H9 (cell line): ENCODE data around the gene PRPSAP2. TPM values are rescaled to one million over a fixed set of nuclear protein-coding genes. Genes with fewer than 3 reads are reported as not detected.

Source experiments
- DNase-seq: peaks from one replicate; pipeline ENCODE4 v3.0.0-alpha.2; 2017
- H2AFZ ChIP-seq: one replicate; pipeline ENCODE4 v1.6.1; 2013; ENCODE audit warnings: mild to moderate bottlenecking, low read length, control low read depth, moderate library complexity
- H2AK5ac ChIP-seq: 2 replicates; pipeline ENCODE4 v1.6.1; 2013; ENCODE audit warnings: low read length, control low read depth, mixed read lengths; ENCODE audit not compliant: insufficient read length
- H2BK120ac ChIP-seq: one replicate; pipeline ENCODE4 v1.6.1; 2013; ENCODE audit warnings: low read depth, mild to moderate bottlenecking, low read length, control low read depth, inconsistent platforms; ENCODE audit not compliant: poor library complexity, severe bottlenecking
- H2BK12ac ChIP-seq: 2 replicates; pipeline ENCODE4 v1.6.1; 2013; ENCODE audit warnings: low read length, control low read depth, mixed read lengths, low read depth; ENCODE audit not compliant: insufficient read length
- H2BK15ac ChIP-seq: 2 replicates; pipeline ENCODE4 v1.6.1; 2013; ENCODE audit warnings: low read depth, low read length, control low read depth
- H2BK20ac ChIP-seq: one replicate; pipeline ENCODE4 v1.6.1; 2013; ENCODE audit warnings: low read depth, mild to moderate bottlenecking, low read length, control low read depth, inconsistent platforms; ENCODE audit not compliant: poor library complexity, severe bottlenecking
- H2BK5ac ChIP-seq: 2 replicates; pipeline ENCODE4 v1.6.1; 2013; ENCODE audit warnings: low read length, control low read depth, mixed read lengths; ENCODE audit not compliant: insufficient read length
- H3K14ac ChIP-seq: 2 replicates; pipeline ENCODE4 v1.6.1; 2013; ENCODE audit warnings: low read length, control low read depth; ENCODE audit not compliant: insufficient read depth
- H3K18ac ChIP-seq: 2 replicates; pipeline ENCODE4 v1.6.1; 2013; ENCODE audit warnings: low read depth, mild to moderate bottlenecking, mixed read lengths, low read length, control low read depth; ENCODE audit not compliant: insufficient read length
- H3K23ac ChIP-seq: 2 replicates; pipeline ENCODE4 v1.6.1; 2013; ENCODE audit warnings: low read length, control low read depth, mixed read lengths, low read depth; ENCODE audit not compliant: insufficient read length
- H3K23me2 ChIP-seq: 2 replicates; pipeline ENCODE4 v1.6.1; 2013; ENCODE audit warnings: low read depth, mild to moderate bottlenecking, mixed read lengths, low read length, control low read depth; ENCODE audit not compliant: insufficient read length, poor library complexity, severe bottlenecking
- H3K27ac ChIP-seq: 2 replicates; pipeline ENCODE4 v1.5.1; 2013; ENCODE audit warnings: low read length, control low read depth, mixed read lengths, low read depth; ENCODE audit not compliant: insufficient read length
- H3K27me3 ChIP-seq: 2 replicates; pipeline ENCODE4 v1.6.1; 2013; ENCODE audit warnings: low read length, control low read depth, inconsistent platforms; ENCODE audit not compliant: insufficient read depth
- H3K4ac ChIP-seq: 2 replicates; pipeline ENCODE4 v1.6.1; 2013; ENCODE audit warnings: low read depth, mild to moderate bottlenecking, control low read depth, inconsistent platforms, low read length, moderate library complexity
- H3K4me1 ChIP-seq: 2 replicates; pipeline ENCODE4 v1.6.1; 2013; ENCODE audit warnings: low read length, control low read depth, inconsistent platforms; ENCODE audit not compliant: insufficient read depth
- H3K4me2 ChIP-seq: 2 replicates; pipeline ENCODE4 v1.6.1; 2013; ENCODE audit warnings: low read length, control low read depth, mixed read lengths; ENCODE audit not compliant: insufficient read length, insufficient read depth
- H3K56ac ChIP-seq: 2 replicates; pipeline ENCODE4 v1.6.1; 2013; ENCODE audit warnings: low read depth, mild to moderate bottlenecking, mixed read lengths, low read length, control low read depth; ENCODE audit not compliant: insufficient read length
- H3K79me1 ChIP-seq: 2 replicates; pipeline ENCODE4 v1.6.1; 2013; ENCODE audit warnings: low read depth, mild to moderate bottlenecking, moderate library complexity, low read length, control low read depth, inconsistent platforms; ENCODE audit not compliant: insufficient read depth, poor library complexity, severe bottlenecking
- H3K79me2 ChIP-seq: 2 replicates; pipeline ENCODE4 v1.6.1; 2013; ENCODE audit warnings: low read length, control low read depth, inconsistent platforms; ENCODE audit not compliant: insufficient read depth
- H3K9ac ChIP-seq: 2 replicates; pipeline ENCODE4 v1.6.1; 2013; ENCODE audit warnings: low read length, control low read depth, mixed read lengths; ENCODE audit not compliant: insufficient read length; ENCODE audit errors: extremely low read depth
- H3K9me3 ChIP-seq: one replicate; pipeline ENCODE4 v1.6.1; 2013; ENCODE audit warnings: low read depth, low read length, inconsistent platforms; ENCODE audit not compliant: control insufficient read depth
- H3T11ph ChIP-seq: one replicate; pipeline ENCODE4 v1.6.1; 2013; ENCODE audit warnings: mild to moderate bottlenecking, low read length, control low read depth, inconsistent platforms
- H4K20me1 ChIP-seq: one replicate; pipeline ENCODE4 v1.6.1; 2013; ENCODE audit not compliant: control insufficient read depth, insufficient read length, insufficient read depth
- H4K5ac ChIP-seq: 2 replicates; pipeline ENCODE4 v1.6.1; 2013; ENCODE audit warnings: low read depth, mild to moderate bottlenecking, mixed read lengths, low read length, control low read depth; ENCODE audit not compliant: insufficient read length
- H4K8ac ChIP-seq: replicated peaks from 2 replicates; pipeline ENCODE4 v1.6.1; 2013; ENCODE audit warnings: low read length, control low read depth, mixed read lengths, low read depth; ENCODE audit not compliant: insufficient read length
- H4K91ac ChIP-seq: 2 replicates; pipeline ENCODE4 v1.6.1; 2013; ENCODE audit warnings: low read depth, mild to moderate bottlenecking, moderate library complexity, mixed read lengths, low read length, control low read depth; ENCODE audit not compliant: insufficient read length
- H3K27ac Mint-ChIP-seq, 3 experiments: 2 replicates in 2 of 3; 3 replicates in 1 of 3; pipeline ENCODE4 v1.8.0; 2020 to 2021; ENCODE audit warnings: mixed read lengths in 3 of 3, mild to moderate bottlenecking in 1 of 3, moderate library complexity in 1 of 3
- H3K27me3 Mint-ChIP-seq: 2 replicates; pipeline ENCODE4 v1.8.0; 2021; ENCODE audit warnings: low read depth, mild to moderate bottlenecking, moderate library complexity, mixed read lengths
- H3K36me3 Mint-ChIP-seq, 3 experiments: 2 replicates in 2 of 3; 3 replicates in 1 of 3; pipeline ENCODE4 v1.8.0; 2020 to 2021; ENCODE audit warnings: low read depth in 3 of 3, mixed read lengths in 3 of 3; ENCODE audit not compliant: insufficient read depth in 1 of 3
- H3K4me1 Mint-ChIP-seq, 2 experiments: 2 replicates each; pipeline ENCODE4 v1.8.0; 2020; ENCODE audit warnings: mixed read lengths in 2 of 2
- H3K4me3 Mint-ChIP-seq, 2 experiments: 2 replicates in 1 of 2; 3 replicates in 1 of 2; pipeline ENCODE4 v1.8.0; 2020 to 2021; ENCODE audit warnings: mild to moderate bottlenecking in 2 of 2, mixed read lengths in 2 of 2, moderate library complexity in 1 of 2
- H3K9me3 Mint-ChIP-seq, 2 experiments: 2 replicates in 1 of 2; 3 replicates in 1 of 2; pipeline ENCODE4 v1.8.0; 2020; ENCODE audit warnings: mild to moderate bottlenecking in 2 of 2, mixed read lengths in 2 of 2, moderate library complexity in 1 of 2
- CTCF ChIP-seq: fragments of 200-600 bp; sonication (generic); conservative IDR thresholded peaks from 3 replicates; pipeline ENCODE4 v1.8.0; 2021; ENCODE audit warnings: antibody characterized with exemption, mild to moderate bottlenecking
- WGBS: extraction: QIAGEN DNeasy Blood & Tissue Kit; methylation state at CpG from one replicate; pipeline ENCODE4 v1.1.7; 2013; ENCODE audit warnings: missing lambda C conversion rate, low lambda C conversion rate, mixed read lengths; ENCODE audit not compliant: insufficient read length; ENCODE audit errors: extremely low coverage; 5-methylcytosine and 5-hydroxymethylcytosine counted together
- total RNA-seq: library from RNA; stranded (reverse); gene quantifications from 2 replicates; pipeline ENCODE4 v1.2.1, GENCODE V29; 2021

The PRPSAP2 gene
- total RNA-seq, 1 experiment from 2014 or later, result 58.0 TPM

GRCh38 chr17:18860161-18860972, 2.4 kb downstream of the PRPSAP2 start:
- DNase-seq, result no peak
- no peak overlapping the region for H3K27ac ChIP-seq

More at GRCh38 chr17:18860161-18860972, 2.4 kb downstream of the PRPSAP2 start:
- no peak overlapping the region for H3K4me2 ChIP-seq
- H3K14ac ChIP-seq, result no peak overlapping the region
- H3K27me3 Mint-ChIP-seq, result peaks cover 3% of the 10 kb centered on the region; the same call in 1 of the 2 replicates
- H3K4ac ChIP-seq, result no peak overlapping the region
- H2BK120ac ChIP-seq, result no peak overlapping the region
- no peak overlapping the region for H2AFZ ChIP-seq
- H4K8ac ChIP-seq, result no peak overlapping the region
- peaks cover 16% of the 10 kb centered on the region; the same call in 1 of the 2 replicates for H3K79me2 ChIP-seq
- H3K9me3 ChIP-seq, result no peaks in the 10 kb centered on the region
- peak overlapping the region in 2 of 3 experiments; percentile 27 to 84; a peak in 3 of 7 replicates for H3K27ac Mint-ChIP-seq
- H3K9me3 Mint-ChIP-seq, result no peaks in the 10 kb centered on the region
- no peaks in the 10 kb centered on the region for H3K4me1 ChIP-seq
- H3K79me1 ChIP-seq, result peaks cover 13% of the 10 kb centered on the region
- no peak overlapping the region for H2BK5ac ChIP-seq
- H3K4me1 Mint-ChIP-seq, result peaks cover 26 to 28% of the 10 kb centered on the region in 2 experiments
- peaks cover 3% of the 10 kb centered on the region for H3K23me2 ChIP-seq
- no peaks in the 10 kb centered on the region for H3K27me3 ChIP-seq
- no peak overlapping the region for H3K23ac ChIP-seq
- H3K56ac ChIP-seq, result no peak overlapping the region
- H3K4me3 Mint-ChIP-seq, result peak overlapping the region in 1 of 2 experiments; percentile 42; a peak in 2 of 5 replicates
- no peak overlapping the region for H4K5ac ChIP-seq
- H4K91ac ChIP-seq, result no peak overlapping the region
- WGBS, result no CpG with 5 or more reads among the region's 9 CpGs
- H3K36me3 Mint-ChIP-seq, result peaks cover 4 to 14% (median 11%) of the 10 kb centered on the region in 3 experiments; a peak in 5 of 7 replicates
- no peaks in the 10 kb centered on the region for H4K20me1 ChIP-seq
- H3T11ph ChIP-seq, result no peak overlapping the region
- H2BK12ac ChIP-seq, result no peak overlapping the region
- no peak overlapping the region for H3K18ac ChIP-seq
- no peak overlapping the region for H2BK15ac ChIP-seq
- H3K9ac ChIP-seq, result no peak overlapping the region
- no peak for TF ChIP-seq CTCF
- H2AK5ac ChIP-seq, result no peak overlapping the region
- H2BK20ac ChIP-seq, result no peak overlapping the region
